Stomach smooth muscle (tissue), 2 donors: ENCODE data around the gene CORO2A.

Source experiments
- H3K27ac ChIP-seq: one replicate; pipeline ENCODE4 v1.7.0; 2013; ENCODE audit warnings: mild to moderate bottlenecking, low read length, inconsistent platforms
- H3K27me3 ChIP-seq, 2 donors: one replicate each; pipeline ENCODE4 v1.7.0; 2013; ENCODE audit warnings: low read length in 2 of 2; ENCODE audit not compliant: insufficient read depth in 2 of 2, control insufficient read depth in 1 of 2
- H3K36me3 ChIP-seq, 2 donors: one replicate each; pipeline ENCODE4 v1.7.0; 2013; ENCODE audit warnings: low read length in 2 of 2; ENCODE audit not compliant: control insufficient read depth in 2 of 2, insufficient read depth in 2 of 2
- H3K4me1 ChIP-seq: one replicate; pipeline ENCODE4 v1.7.0; 2013; ENCODE audit warnings: low read length; ENCODE audit not compliant: control insufficient read depth, insufficient read depth
- H3K4me3 ChIP-seq, 2 donors: one replicate each; pipeline ENCODE4 v1.7.0; 2013; ENCODE audit warnings: low read length in 2 of 2
- H3K9ac ChIP-seq, 2 donors: one replicate each; pipeline ENCODE4 v1.7.0; 2013; ENCODE audit warnings: low read length in 2 of 2, mild to moderate bottlenecking in 1 of 2
- H3K9me3 ChIP-seq, 2 donors: one replicate each; pipeline ENCODE4 v1.7.0; 2013; ENCODE audit warnings: low read length in 2 of 2; ENCODE audit not compliant: control insufficient read depth in 2 of 2
- donor health status: healthy.
- donor health status: Pancreatic carcinoma.

CORO2A gene

GRCh38 chr9:98109052-98109451 lies 83.4 kb downstream of the CORO2A start:
- H3K36me3 ChIP-seq: peaks cover 0 to 4% of the 10 kb centered on the region in 2 donors
- no peaks in the 10 kb centered on the region for H3K4me1 ChIP-seq
- H3K9ac ChIP-seq: no peak overlapping the region
- no peak overlapping the region for H3K27ac ChIP-seq
- no peaks in the 10 kb centered on the region for H3K27me3 ChIP-seq
- H3K4me3 ChIP-seq: no peak overlapping the region
- no peaks in the 10 kb centered on the region for H3K9me3 ChIP-seq

- Histone ChIP-seq H3K36me3 (peaks cover 0 to 4% of the 10 kb centered on the region in 2 donors), H3K4me1 (no peaks in the 10 kb centered on the region), H3K4me3 (no peak overlapping the region), H3K27ac (no peak overlapping the region), H3K27me3 (no peaks in the 10 kb centered on the region), H3K9me3 (no peaks in the 10 kb centered on the region), H3K9ac (no peak overlapping the region)
Measured at GRCh38 chr9:98108531-98109031, 83.9 kb downstream of the CORO2A start.

GRCh38 chr9:98107926-98108325 lies 84.5 kb downstream of the CORO2A start:
- Histone ChIP-seq H3K36me3 (peaks cover 0 to 4% of the 10 kb centered on the region in 2 donors), H3K4me1 (no peaks in the 10 kb centered on the region), H3K4me3 (no peak overlapping the region), H3K27me3 (no peaks in the 10 kb centered on the region), H3K27ac (no peak overlapping the region), H3K9me3 (no peaks in the 10 kb centered on the region), H3K9ac (no peak overlapping the region)

- H3K27me3 ChIP-seq: no peaks in the 10 kb centered on the region
- H3K27ac ChIP-seq: no peak overlapping the region
- no peaks in the 10 kb centered on the region for H3K4me1 ChIP-seq
- H3K9ac ChIP-seq: no peak overlapping the region
- peaks cover 0 to 4% of the 10 kb centered on the region in 2 donors for H3K36me3 ChIP-seq
- H3K9me3 ChIP-seq: no peaks in the 10 kb centered on the region
- no peak overlapping the region for H3K4me3 ChIP-seq
Measured at GRCh38 chr9:98105006-98105405, 87.4 kb downstream of the CORO2A start.

GRCh38 chr9:98104445-98104881 lies 88.0 kb downstream of the CORO2A start:
- peaks cover 0 to 4% of the 10 kb centered on the region in 2 donors for H3K36me3 ChIP-seq
- no peaks in the 10 kb centered on the region for H3K4me1 ChIP-seq

GRCh38 chr9:98101868-98102273 lies 90.6 kb downstream of the CORO2A start:
- no peak overlapping the region for H3K9ac ChIP-seq
- no peaks in the 10 kb centered on the region for H3K27me3 ChIP-seq
- H3K36me3 ChIP-seq: no peaks in the 10 kb centered on the region
- H3K27ac ChIP-seq: no peak overlapping the region
- no peaks in the 10 kb centered on the region for H3K9me3 ChIP-seq
- no peak overlapping the region for H3K4me3 ChIP-seq
- no peaks in the 10 kb centered on the region for H3K4me1 ChIP-seq

More at GRCh38 chr9:98104445-98104881, 88.0 kb downstream of the CORO2A start:
- Histone ChIP-seq H3K27me3 (no peaks in the 10 kb centered on the region), H3K9me3 (no peaks in the 10 kb centered on the region), H3K27ac (no peak overlapping the region), H3K4me3 (no peak overlapping the region), H3K9ac (no peak overlapping the region)

GRCh38 chr9:98101416-98101815 lies 91.0 kb downstream of the CORO2A start:
- Histone ChIP-seq H3K4me3 (no peak overlapping the region), H3K9me3 (no peaks in the 10 kb centered on the region), H3K9ac (no peak overlapping the region), H3K4me1 (no peaks in the 10 kb centered on the region), H3K27me3 (no peaks in the 10 kb centered on the region), H3K36me3 (no peaks in the 10 kb centered on the region), H3K27ac (no peak overlapping the region)

- Histone ChIP-seq H3K27ac (no peak overlapping the region), H3K9ac (no peak overlapping the region), H3K36me3 (no peaks in the 10 kb centered on the region), H3K9me3 (no peaks in the 10 kb centered on the region), H3K27me3 (no peaks in the 10 kb centered on the region), H3K4me3 (no peak overlapping the region), H3K4me1 (no peaks in the 10 kb centered on the region)
Measured at GRCh38 chr9:98100456-98100855, 92.0 kb downstream of the CORO2A start.

GRCh38 chr9:98099898-98100297 lies 92.5 kb downstream of the CORO2A start:
- Histone ChIP-seq H3K4me3 (no peak overlapping the region), H3K36me3 (no peaks in the 10 kb centered on the region), H3K9me3 (no peaks in the 10 kb centered on the region), H3K4me1 (no peaks in the 10 kb centered on the region), H3K27me3 (no peaks in the 10 kb centered on the region), H3K9ac (no peak overlapping the region), H3K27ac (no peak overlapping the region)

- Histone ChIP-seq H3K9me3 (no peaks in the 10 kb centered on the region), H3K27ac (no peak overlapping the region), H3K9ac (no peak overlapping the region), H3K4me3 (no peak overlapping the region), H3K27me3 (peaks cover 0 to under 1% of the 10 kb centered on the region in 2 donors), H3K4me1 (no peaks in the 10 kb centered on the region), H3K36me3 (no peaks in the 10 kb centered on the region)
Measured at GRCh38 chr9:98099346-98099745, 93.1 kb downstream of the CORO2A start.

GRCh38 chr9:98097836-98098235 lies 94.6 kb downstream of the CORO2A start:
- H3K9me3 ChIP-seq: no peaks in the 10 kb centered on the region
- H3K36me3 ChIP-seq: no peaks in the 10 kb centered on the region
- no peak overlapping the region for H3K4me3 ChIP-seq
- peaks cover 0 to 2% of the 10 kb centered on the region in 2 donors for H3K27me3 ChIP-seq
- H3K27ac ChIP-seq: no peak overlapping the region
- H3K4me1 ChIP-seq: no peaks in the 10 kb centered on the region
- H3K9ac ChIP-seq: no peak overlapping the region
